Hepatocyte (in vitro differentiated cells): ENCODE measurements around the gene SEMA6A.

ENCODE experiments used
- CTCF ChIP-seq: fragments of 200-600 bp; sonication (generic); IDR thresholded peaks from 2 replicates; pipeline ENCODE4 v1.5.1; 2016; ENCODE audit warnings: antibody characterized with exemption, mild to moderate bottlenecking; ENCODE audit not compliant: poor library complexity
- EZH2phosphoT487 ChIP-seq: fragments of 200-600 bp; sonication (generic); IDR thresholded peaks from one replicate; pipeline ENCODE4 v1.6.1; 2018; ENCODE audit warnings: antibody characterized with exemption, mild to moderate bottlenecking, low read depth, moderate library complexity; ENCODE audit not compliant: unreplicated experiment, severe bottlenecking

GRCh38 chr5:116542619-116543018 is 32.0 kb downstream of the SEMA6A start:
- no peak for TF ChIP-seq CTCF
- no peak for TF ChIP-seq EZH2phosphoT487
